HepG2 (cell line): ENCODE measurements around the gene SRPRA. TPM values are rescaled to one million over a fixed set of nuclear protein-coding genes. Genes with fewer than 3 reads are reported as not detected.

Experiments
- FOXM1 ChIP-seq: sonication (generic); formaldehyde crosslinking; IDR thresholded peaks from 2 replicates; pipeline ENCODE4 v1.5.0; 2020; ENCODE audit warnings: missing genetic modification reagents
- HOXA5 ChIP-seq: sonication (generic); formaldehyde crosslinking; IDR thresholded peaks from 2 replicates; pipeline ENCODE4 v1.4.0; 2020; ENCODE audit warnings: missing genetic modification reagents
- IKZF1 ChIP-seq: fragments of 450-650 bp; IDR thresholded peaks from 2 replicates; pipeline ENCODE4 v1.7.1; 2016
- KLF9 ChIP-seq: IDR thresholded peaks from 2 replicates; pipeline ENCODE4 v1.6.1; 2016; ENCODE audit warnings: low read depth
- MTF1 ChIP-seq: sonication (generic); formaldehyde crosslinking; IDR thresholded peaks from 2 replicates; pipeline ENCODE4 v1.5.0; 2020; ENCODE audit warnings: missing genetic modification reagents
- RXRB ChIP-seq: IDR thresholded peaks from 2 replicates; pipeline ENCODE4 v1.6.1; 2016; ENCODE audit warnings: borderline replicate concordance, missing genetic modification reagents, missing compliant biosample characterization
- SOX13 ChIP-seq, 3 experiments: fragments of 450-650 bp in 1 of 3; sonication (generic) in 1 of 3; formaldehyde crosslinking in 1 of 3; IDR thresholded peaks in 2 of 3; conservative IDR thresholded peaks in 1 of 3; 2 replicates each; pipeline versions ENCODE4 v1.5.0 to v1.6.1; 2016 to 2020; ENCODE audit warnings: antibody characterized with exemption in 1 of 3, mild to moderate bottlenecking in 1 of 3, missing compliant biosample characterization in 1 of 3, missing genetic modification reagents in 1 of 3, moderate library complexity in 1 of 3
- TEAD2 ChIP-seq: sonication (generic); formaldehyde crosslinking; IDR thresholded peaks from 2 replicates; pipeline ENCODE4 v1.9.0; 2021; ENCODE audit warnings: missing genetic modification reagents
- TRIM22 ChIP-seq: fragments of 450-650 bp; IDR thresholded peaks from 2 replicates; pipeline ENCODE4 v1.6.1; 2017
- USF2 ChIP-seq, 2 experiments: sonication (generic) in 1 of 2; formaldehyde crosslinking in 1 of 2; IDR thresholded peaks; 2 replicates each; pipeline versions ENCODE4 v1.5.1 to v1.6.1; 2011 to 2020; ENCODE audit warnings: borderline replicate concordance in 1 of 2, low read depth in 1 of 2, low read length in 1 of 2, mild to moderate bottlenecking in 1 of 2, missing genetic modification reagents in 1 of 2, moderate library complexity in 1 of 2
- ZBTB46 ChIP-seq: sonication (generic); formaldehyde crosslinking; IDR thresholded peaks from 2 replicates; pipeline ENCODE4 v1.4.0; 2020; ENCODE audit warnings: mild to moderate bottlenecking, missing genetic modification reagents, borderline replicate concordance
- ZBTB7B ChIP-seq: sonication (generic); formaldehyde crosslinking; IDR thresholded peaks from 2 replicates; pipeline ENCODE4 v1.4.0; 2020; ENCODE audit warnings: missing genetic modification reagents
- ZKSCAN1 ChIP-seq: fragments of 150-350 bp; IDR thresholded peaks from 2 replicates; pipeline ENCODE4 v1.6.1; 2014; ENCODE audit warnings: low read length
- ZNF276 ChIP-seq: sonication (generic); formaldehyde crosslinking; IDR thresholded peaks from 2 replicates; pipeline ENCODE4 v1.4.0; 2020; ENCODE audit warnings: mild to moderate bottlenecking, low read depth, missing genetic modification reagents
- ZNF33A ChIP-seq: sonication (generic); formaldehyde crosslinking; IDR thresholded peaks from 2 replicates; pipeline ENCODE4 v1.5.1; 2020; ENCODE audit warnings: missing genetic modification reagents, mild to moderate bottlenecking, moderate library complexity, borderline replicate concordance
- ZNF781 ChIP-seq: sonication (generic); formaldehyde crosslinking; IDR thresholded peaks from 2 replicates; pipeline ENCODE4 v1.5.1; 2020; ENCODE audit warnings: borderline replicate concordance, mild to moderate bottlenecking, missing genetic modification reagents; ENCODE audit errors: not compliant biosample characterization
- polyA plus RNA-seq, 8 experiments: library from polyadenylated mRNA; depleted of rRNA in 3 of 8; stranded (reverse) in 7 of 8; unstranded in 1 of 8; fragments of >200 nt; fragmentation: Illumina TruSeq in 4 of 8; extraction: Trizol in 4 of 8; gene quantifications; 2 replicates each; pipeline versions ENCODE4 v1.2.1 to v1.2.3, GENCODE V29; 2011 to 2016; ENCODE audit warnings: low read depth in 4 of 8, missing spikeins in 1 of 8, mixed read lengths in 1 of 8; ENCODE audit not compliant: insufficient read depth in 1 of 8
- total RNA-seq, 5 experiments: library from RNA; depleted of rRNA; stranded (reverse); fragments of >200 nt; fragmentation: Illumina TruSeq; extraction: Trizol; gene quantifications; 2 replicates each; pipeline ENCODE4 v1.2.3, GENCODE V29; 2016; ENCODE audit warnings: low read depth in 1 of 5

Gene SRPRA
- total and polyA plus RNA-seq, 2 of the 13 experiments (the other 11 are each of a cell fraction or from before 2014, with no cell fraction given): 27.7 to 64.6 TPM

GRCh38 chr11:126303623-126304456 is 35.1 kb upstream of the SRPRA start, which contains the start of gene DCPS (continued):
- TF ChIP-seq ZNF276 (CRISPR knock-in tag) (peak; percentile 93), ZNF33A (CRISPR knock-in tag) (0 out of 2 replicates have a peak, but pooled peaks have one; percentile 63), KLF9 (CRISPR knock-in tag) (peak; percentile 70; the same call in 1 of the 2 replicates), MTF1 (CRISPR knock-in tag) (peak; percentile 66; the same call in 1 of the 2 replicates), ZBTB7B (peak; percentile 88), ZKSCAN1 (no peak), ZNF781 (CRISPR knock-in tag) (no peak), USF2 (IDR thresholded peaks at IDR 0.05; ENCODE audit: low read depth, low read length) (no peak), USF2 (CRISPR knock-in tag; IDR thresholded peaks at IDR 0.05; ENCODE audit: borderline replicate concordance) (no peak), IKZF1 (no peak), FOXM1 (CRISPR knock-in tag) (peak; percentile 66; the same call in 1 of the 2 replicates), SOX13 (IDR thresholded peaks at IDR 0.05) (no peak), SOX13 (CRISPR knock-in tag; conservative IDR thresholded peaks at IDR 0.05 in 1 of 2, IDR thresholded peaks at IDR 0.05 in 1 of 2) (peak in 1 of 2 experiments; percentile 42; a peak in 2 of 4 replicates), TRIM22 (no peak), ZBTB46 (CRISPR knock-in tag) (no peak), RXRB (CRISPR knock-in tag) (peak; percentile 67; the same call in 1 of the 2 replicates), HOXA5 (CRISPR knock-in tag) (peak; percentile 69; the same call in 1 of the 2 replicates), TEAD2 (CRISPR knock-in tag) (0 out of 2 replicates have a peak, but pooled peaks have one; percentile 15)
